ENCODE results near the gene SMAD4.

Gene SMAD4

DNA sequence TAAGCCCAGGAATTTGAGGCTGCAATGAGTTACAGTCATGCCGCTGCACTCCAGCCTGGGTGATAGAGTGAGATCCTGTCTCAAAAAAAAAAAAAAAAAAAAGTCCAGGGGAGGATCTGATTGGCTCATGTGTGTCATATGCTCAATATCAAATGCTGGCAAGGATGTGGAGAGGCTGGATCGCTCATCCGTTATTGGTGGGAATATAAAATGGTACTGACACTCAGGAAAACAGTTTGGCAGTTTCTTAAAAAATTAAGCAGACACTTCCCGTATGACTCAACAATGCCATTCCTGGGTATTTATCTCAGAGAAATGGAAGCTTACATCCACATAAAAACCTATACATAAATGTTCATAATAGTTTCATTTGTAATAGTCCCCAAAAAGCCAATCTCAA, 98.5 kb downstream of the SMAD4 start:
- Histone ChIP-seq H3K36me3 (ENCODE audit: insufficient read depth, low read length) (no peaks in the 10 kb centered on the region), H3K9ac (ENCODE audit: low read depth, low read length, poor library complexity, severe bottlenecking) (no peak overlapping the region), H2AFZ (ENCODE audit: low read length) (no peak overlapping the region), H3K4me3 (ENCODE audit: low read length, poor library complexity, severe bottlenecking) (no peak overlapping the region), H3K4me2 (ENCODE audit: low read depth, low read length, poor library complexity, severe bottlenecking) (no peak overlapping the region), H3K79me2 (ENCODE audit: insufficient read depth, low read length) (no peaks in the 10 kb centered on the region), H3K9me3 (ENCODE audit: insufficient read depth, low read depth, low read length) (no peaks in the 10 kb centered on the region), H3K9me2 (replicated peaks; ENCODE audit: low read depth, low read length) (no peaks in the 10 kb centered on the region), H3K4me1 (ENCODE audit: insufficient read depth, low read length, poor library complexity, severe bottlenecking) (no peaks in the 10 kb centered on the region), H4K20me1 (ENCODE audit: insufficient read depth, low read length, poor library complexity, severe bottlenecking) (no peaks in the 10 kb centered on the region), H3K27me3 (ENCODE audit: insufficient read depth, low read length, poor library complexity, severe bottlenecking) (no peaks in the 10 kb centered on the region), H3F3A (ENCODE audit: low read depth) (no peaks in the 10 kb centered on the region)
- no peak for TF ChIP-seq CTCF (conservative IDR thresholded peaks at IDR 0.05; ENCODE audit: low read length)
- TF ChIP-seq EZH2phosphoT487 (IDR thresholded peaks at IDR 0.05; ENCODE audit: borderline replicate concordance), result no peak

DNA sequence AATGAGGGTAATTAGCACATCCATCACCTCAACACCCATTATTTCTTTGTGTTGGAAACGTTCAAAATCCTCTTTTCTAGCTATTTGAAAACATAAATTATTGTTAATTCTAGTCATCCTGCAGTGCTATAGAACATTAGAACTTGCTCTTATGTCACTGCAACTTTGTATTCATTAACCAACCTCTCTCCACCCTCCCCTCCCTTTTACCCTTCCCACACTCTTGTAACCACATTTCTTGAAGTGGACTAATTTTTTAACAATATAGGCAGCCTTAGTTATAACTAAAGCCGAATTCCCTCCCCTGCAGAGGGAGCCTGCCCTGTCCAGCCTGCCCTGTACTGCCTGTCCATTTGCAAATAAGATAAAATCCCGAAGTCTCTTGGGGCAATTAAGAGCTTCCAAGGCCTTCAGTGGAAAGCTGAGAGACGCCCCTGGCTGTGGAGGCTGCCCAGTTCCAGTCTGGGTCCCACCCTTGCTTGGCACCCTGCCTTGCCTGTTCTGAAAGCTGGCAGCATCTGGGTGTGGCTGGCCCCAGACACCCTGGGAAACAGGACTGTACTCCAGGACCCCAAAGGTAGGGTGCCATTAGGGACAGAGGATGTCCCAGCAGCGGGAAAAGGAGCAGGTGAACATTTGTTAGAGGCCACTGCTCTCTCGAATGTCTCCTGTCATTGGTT, 102.4 kb downstream of the SMAD4 start:
- Histone ChIP-seq H4K20me1 (ENCODE audit: insufficient read depth, low read length, poor library complexity, severe bottlenecking) (no peaks in the 10 kb centered on the region), H3K4me3 (ENCODE audit: low read length, poor library complexity, severe bottlenecking) (no peak overlapping the region), H3K9ac (ENCODE audit: low read depth, low read length, poor library complexity, severe bottlenecking) (no peak overlapping the region), H3K9me2 (replicated peaks; ENCODE audit: low read depth, low read length) (no peaks in the 10 kb centered on the region), H3F3A (ENCODE audit: low read depth) (no peaks in the 10 kb centered on the region), H3K4me1 (ENCODE audit: insufficient read depth, low read length, poor library complexity, severe bottlenecking) (no peaks in the 10 kb centered on the region), H3K27me3 (ENCODE audit: insufficient read depth, low read length, poor library complexity, severe bottlenecking) (no peaks in the 10 kb centered on the region), H3K79me2 (ENCODE audit: insufficient read depth, low read length) (no peaks in the 10 kb centered on the region), H3K36me3 (ENCODE audit: insufficient read depth, low read length) (no peaks in the 10 kb centered on the region), H3K4me2 (ENCODE audit: low read depth, low read length, poor library complexity, severe bottlenecking) (no peak overlapping the region), H3K9me3 (ENCODE audit: insufficient read depth, low read depth, low read length) (no peaks in the 10 kb centered on the region), H2AFZ (ENCODE audit: low read length) (no peak overlapping the region)
- TF ChIP-seq CTCF (conservative IDR thresholded peaks at IDR 0.05; ENCODE audit: low read length) (no peak), EZH2phosphoT487 (IDR thresholded peaks at IDR 0.05; ENCODE audit: borderline replicate concordance) (no peak)

GRCh38 chr18:51133580-51134160, 103.7 kb downstream of the SMAD4 start:
- no peak overlapping the region for H3K9ac ChIP-seq (ENCODE audit: low read depth, low read length, poor library complexity, severe bottlenecking)
- TF ChIP-seq CTCF (conservative IDR thresholded peaks at IDR 0.05; ENCODE audit: low read length) (no peak), EZH2phosphoT487 (IDR thresholded peaks at IDR 0.05; ENCODE audit: borderline replicate concordance) (no peak)
- no peaks in the 10 kb centered on the region for H3K9me2 ChIP-seq (replicated peaks; ENCODE audit: low read depth, low read length)
- H3K4me3 ChIP-seq (ENCODE audit: low read length, poor library complexity, severe bottlenecking), result no peak overlapping the region
- H3K4me2 ChIP-seq (ENCODE audit: low read depth, low read length, poor library complexity, severe bottlenecking), result no peak overlapping the region
- H3K4me1 ChIP-seq (ENCODE audit: insufficient read depth, low read length, poor library complexity, severe bottlenecking), result no peaks in the 10 kb centered on the region
- no peaks in the 10 kb centered on the region for H4K20me1 ChIP-seq (ENCODE audit: insufficient read depth, low read length, poor library complexity, severe bottlenecking)
- no peaks in the 10 kb centered on the region for H3K36me3 ChIP-seq (ENCODE audit: insufficient read depth, low read length)
- no peaks in the 10 kb centered on the region for H3K27me3 ChIP-seq (ENCODE audit: insufficient read depth, low read length, poor library complexity, severe bottlenecking)
- H3K9me3 ChIP-seq (ENCODE audit: insufficient read depth, low read depth, low read length), result no peaks in the 10 kb centered on the region
- no peaks in the 10 kb centered on the region for H3F3A ChIP-seq (ENCODE audit: low read depth)
- H2AFZ ChIP-seq (ENCODE audit: low read length), result no peak overlapping the region
- H3K79me2 ChIP-seq (ENCODE audit: insufficient read depth, low read length), result no peaks in the 10 kb centered on the region
